Islet of Langerhans (tissue), 1 donor: ENCODE results near the gene SEC14L6.
A peak's percentile ranks its signal among the peaks of the same experiment; 100 is the strongest.

Experiments
- FAIRE-seq: peaks from one replicate; lab custom pipeline; 2011; peaks lifted over from hg19 to GRCh38; lab: Jason Lieb, UNC

SEC14L6 gene

DNA sequence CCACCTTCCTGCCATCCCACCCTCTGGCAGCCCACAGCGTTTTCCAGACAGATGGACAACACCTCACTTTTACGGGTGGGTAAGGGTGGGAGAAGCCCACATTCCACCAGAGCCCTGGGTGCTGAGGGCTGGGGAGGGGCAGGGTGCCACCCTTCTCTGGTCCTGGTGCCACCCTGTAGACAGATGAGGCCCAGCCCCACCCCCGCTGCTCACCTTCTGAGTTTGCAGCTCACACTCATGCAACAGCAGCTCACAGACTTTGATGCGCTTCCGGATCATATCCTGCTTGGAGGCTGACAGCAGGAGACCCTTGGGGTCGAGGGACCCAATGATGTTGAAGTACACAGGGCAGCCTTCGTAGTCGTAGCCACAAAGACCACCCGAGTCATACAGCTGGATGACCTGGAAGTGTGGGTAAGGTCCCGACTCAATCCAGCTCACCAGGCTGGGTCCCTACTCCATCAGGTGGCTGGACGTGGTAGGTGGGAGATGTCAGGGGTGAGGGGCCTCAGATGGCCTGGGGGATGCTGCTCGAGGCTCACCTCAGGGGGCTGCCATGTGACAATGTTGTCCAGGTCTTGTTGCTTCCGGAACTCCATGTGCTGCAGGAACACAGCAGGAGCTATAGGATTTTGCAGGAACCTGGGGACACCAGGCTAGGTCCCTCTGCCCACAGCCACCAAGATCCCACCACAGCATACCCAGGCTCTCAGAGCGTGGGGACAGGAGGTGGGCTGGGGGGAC is 51.3 kb downstream of the SEC14L6 start:
- FAIRE-seq, result no peak

DNA sequence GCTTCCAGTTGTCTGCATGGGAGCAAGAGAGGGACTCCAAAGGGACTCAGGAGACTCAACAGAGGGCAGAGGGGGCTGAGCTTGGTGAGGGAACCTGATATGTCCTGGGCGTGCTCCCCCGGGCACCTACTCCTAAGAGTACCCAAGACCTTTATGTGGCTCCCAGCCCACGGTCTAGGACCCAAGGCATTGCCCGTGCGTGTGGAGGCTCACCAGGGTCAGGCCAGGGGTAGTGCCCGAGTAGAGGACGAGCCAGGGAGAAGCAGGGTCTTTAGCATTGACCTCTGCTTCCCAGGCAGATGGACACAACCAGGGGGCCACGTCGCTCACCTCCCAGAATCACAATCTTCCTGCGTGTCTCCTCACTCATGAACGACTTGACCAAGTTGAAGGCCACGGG is 54.4 kb downstream of the SEC14L6 start:
- no peak for FAIRE-seq

DNA sequence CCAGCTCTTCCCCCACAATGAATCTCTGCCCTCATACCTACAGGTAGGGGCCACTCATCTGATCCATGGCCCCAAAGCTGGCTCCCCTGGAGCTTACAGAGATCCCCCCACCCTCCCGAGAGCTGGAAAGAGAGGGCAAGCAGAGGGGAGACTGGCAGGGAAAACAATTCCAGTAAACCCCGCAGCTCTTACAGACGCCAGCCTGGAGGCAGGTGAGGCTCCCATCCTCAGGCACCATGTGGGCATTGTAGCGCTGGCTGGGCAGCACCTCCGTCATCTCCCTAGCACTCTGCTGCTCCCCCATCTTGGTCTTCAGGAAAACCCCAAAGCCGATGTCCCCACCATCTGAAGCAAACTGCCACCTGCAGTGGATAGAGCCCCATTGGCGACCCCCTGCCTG is 55.2 kb downstream of the SEC14L6 start:
- no peak for FAIRE-seq

DNA sequence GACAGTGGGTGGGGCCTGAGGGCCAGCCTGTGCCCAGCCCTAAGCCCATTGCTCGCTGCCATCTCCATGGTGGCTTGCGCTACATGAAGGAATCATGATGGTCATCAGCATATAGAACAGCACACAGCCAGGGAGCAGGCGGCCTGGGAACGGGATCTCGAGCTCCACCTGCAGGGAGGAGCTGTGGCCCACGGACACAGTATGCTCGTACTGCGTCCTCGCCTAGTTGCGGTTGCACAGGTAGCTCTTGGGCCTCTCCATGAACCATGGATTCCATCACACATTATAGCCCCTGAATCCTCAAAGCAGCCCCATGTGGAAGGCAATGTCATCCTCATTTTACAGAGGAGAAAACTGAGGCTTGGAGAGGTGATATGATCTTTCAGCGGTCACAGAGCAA is 56.1 kb downstream of the SEC14L6 start:
- FAIRE-seq, result no peak

DNA sequence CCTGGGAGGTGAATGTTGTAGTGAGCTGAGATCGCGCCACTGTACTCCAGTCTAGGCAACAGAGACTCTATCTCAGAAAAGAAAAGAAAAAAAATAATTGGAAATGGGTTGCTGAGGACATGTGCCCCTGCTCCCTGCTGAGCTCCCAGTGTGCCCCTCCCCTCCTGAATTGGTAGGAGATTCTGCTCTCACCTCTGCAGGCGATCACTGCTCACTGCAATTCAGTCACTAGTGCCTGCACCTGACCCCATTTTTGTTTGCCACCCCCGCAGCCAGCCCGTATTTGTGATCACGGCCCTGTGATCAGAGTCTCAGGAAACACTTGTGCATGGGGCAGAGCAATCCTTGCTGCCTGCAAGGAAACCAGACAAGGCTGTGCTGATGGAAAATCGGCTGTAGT is 58.4 kb downstream of the SEC14L6 start:
- no peak for FAIRE-seq

DNA sequence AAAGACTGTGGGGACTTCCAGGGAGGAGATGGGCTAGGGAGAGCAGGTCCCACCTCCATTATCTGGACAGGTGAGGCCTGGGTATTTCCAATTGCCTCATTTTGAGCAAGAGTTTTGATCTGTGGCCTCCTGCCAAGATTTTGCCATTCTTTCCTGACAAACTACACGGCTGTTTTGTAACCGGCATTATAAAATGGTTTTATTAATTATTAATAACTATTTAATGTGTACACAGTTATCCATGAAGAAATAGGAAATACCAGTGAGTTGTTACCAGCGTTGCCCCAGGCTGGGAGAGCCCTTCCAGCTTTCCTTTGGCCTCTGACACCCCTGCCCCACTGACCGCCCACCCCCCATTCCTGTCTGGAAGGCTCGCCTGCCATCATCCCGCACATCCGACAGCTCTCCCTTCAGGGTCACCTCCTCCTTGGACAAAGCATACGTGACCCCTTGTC is 59.9 kb downstream of the SEC14L6 start:
- no peak for FAIRE-seq

DNA sequence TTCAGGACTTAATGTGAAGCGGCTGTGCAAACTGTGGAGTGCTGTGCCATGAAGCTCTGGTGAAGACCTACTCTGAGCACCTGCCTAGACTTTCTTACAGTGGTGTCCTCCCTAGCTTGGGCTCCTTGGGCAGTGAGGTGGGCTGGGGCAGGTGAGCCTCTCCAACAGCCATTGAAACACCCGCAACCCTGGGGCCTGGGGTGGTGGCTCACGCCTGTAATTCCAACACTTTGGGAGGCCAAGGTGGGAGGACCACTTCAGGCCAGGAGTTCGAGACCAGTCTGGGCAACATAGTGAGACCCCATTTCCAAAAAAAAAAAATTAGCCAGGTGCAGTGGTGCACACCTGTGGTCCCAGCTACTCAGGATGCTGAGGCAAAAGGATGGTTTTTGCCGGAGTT is 60.4 kb downstream of the SEC14L6 start:
- FAIRE-seq, result no peak

DNA sequence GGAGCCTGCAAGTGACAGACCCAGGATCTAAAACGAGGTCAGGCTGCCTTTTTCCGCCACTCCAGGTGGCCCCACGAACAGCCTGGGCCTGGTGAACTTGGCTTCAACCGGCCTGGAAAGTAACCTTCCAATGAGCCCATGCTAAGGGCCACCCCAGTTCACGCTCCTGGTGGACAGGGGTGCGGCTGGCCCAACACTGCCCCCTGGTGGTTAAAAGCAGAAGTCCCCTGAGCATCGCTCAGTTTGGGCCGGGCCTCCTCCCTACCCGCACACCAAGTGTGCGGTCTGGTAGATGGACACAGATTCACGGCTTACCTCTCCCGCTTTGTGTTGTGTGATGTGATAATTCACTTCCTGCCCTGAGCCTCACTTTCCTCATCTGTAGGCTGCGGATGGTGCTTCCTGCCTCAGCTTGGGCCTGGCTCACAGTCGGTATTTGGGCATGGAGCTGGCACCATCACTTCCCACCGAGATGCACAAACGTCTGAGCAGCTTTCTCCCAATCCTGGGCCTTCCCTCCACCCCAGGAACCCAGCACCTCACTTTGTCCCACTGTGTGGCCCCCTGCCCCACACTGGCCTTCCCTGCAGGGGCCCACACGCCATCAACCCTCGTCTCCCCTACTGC is 61.1 kb downstream of the SEC14L6 start:
- FAIRE-seq, result no peak

DNA sequence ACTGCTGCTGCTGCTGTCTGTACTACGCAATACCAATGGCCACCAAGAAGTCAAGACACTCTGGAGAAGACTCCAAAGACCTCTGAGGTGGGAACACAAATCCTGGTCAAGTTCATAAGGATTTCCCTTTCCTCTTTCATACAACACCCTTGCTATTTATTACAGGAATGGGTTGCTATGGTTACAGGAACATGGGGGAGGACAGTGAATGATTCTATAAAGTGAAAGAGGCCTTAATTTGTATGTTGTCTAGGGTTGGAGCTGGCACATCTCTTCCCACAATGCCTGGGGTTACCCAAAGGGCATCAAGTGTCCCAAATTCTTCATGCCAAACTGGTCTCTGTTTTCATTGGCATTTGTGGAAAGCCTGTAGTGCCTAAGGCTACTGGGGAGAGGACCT is 63.4 kb downstream of the SEC14L6 start:
- FAIRE-seq, result no peak

DNA sequence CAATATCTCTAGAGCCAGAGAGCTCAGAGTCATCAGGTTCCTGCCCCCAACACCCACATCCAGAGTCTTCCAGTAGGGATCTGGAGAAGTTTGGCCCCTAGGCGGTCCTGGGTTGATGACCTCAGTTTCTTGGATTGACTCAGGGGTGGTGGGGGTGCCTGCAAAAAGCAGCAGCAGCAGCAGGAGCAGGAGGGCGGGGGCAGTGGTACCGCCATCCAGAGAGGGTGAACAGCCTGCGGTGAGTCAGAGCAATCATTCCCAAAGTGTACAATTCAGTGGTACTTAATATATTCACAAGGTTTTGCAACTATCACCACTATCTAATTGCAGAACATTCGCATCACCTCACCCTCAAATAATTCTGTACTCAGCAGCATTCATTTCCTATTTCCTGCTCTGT is 64.8 kb downstream of the SEC14L6 start:
- FAIRE-seq, result no peak

DNA sequence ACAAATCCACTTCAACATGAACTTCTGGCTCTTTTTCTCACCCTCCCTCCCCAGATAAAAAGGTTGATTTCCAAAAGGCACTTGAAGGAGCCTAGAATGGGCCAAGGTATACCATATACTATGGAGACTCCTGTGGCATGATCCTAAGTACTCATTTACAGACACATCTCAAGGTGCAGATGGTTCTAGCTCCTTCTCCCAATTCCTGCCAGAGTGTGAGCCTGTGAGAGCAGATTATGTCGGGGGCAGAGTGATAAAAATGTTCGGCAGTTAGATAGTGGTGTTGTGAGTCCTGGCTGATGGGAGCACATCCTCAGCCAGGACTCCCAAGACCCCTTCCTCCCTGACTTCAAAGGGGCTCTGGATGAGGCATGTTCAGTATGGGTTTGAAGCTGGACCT is 66.6 kb downstream of the SEC14L6 start:
- FAIRE-seq, result no peak

DNA sequence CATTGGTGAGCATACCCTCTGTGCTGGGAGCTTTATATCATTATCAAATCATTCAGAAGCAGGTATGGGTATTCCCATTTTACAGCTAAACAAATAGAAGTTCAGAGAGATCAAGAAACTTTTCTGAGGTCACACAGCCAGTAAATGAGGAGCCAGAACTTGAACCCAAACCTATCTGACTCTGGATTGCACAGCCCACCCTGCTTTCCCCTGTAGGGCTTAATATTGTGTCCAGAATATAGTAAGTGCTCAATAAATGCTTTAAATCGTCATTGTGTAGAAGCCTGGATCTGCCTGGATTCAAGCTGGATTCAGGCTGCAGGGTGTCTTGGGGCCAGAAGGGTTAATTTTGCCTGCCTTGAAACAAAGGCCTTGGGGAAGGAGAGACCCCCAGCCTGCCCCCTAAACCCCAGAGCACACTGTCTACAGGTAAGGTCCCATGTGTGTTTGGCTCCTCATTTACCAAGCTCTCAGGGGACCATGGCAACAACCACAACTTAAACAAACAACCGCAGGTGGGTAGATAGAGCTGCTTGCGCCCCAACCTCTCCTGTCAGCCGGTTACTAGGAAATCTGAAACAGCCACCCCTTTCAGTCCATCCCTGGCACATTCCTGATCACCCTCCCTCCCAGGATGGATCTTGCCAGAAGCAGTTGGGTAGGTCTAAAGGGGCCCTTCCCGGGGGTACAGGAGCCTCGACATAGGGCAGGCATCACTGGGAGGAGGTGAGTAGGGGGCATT is 71.7 kb downstream of the SEC14L6 start:
- FAIRE-seq, result peak; percentile 93

DNA sequence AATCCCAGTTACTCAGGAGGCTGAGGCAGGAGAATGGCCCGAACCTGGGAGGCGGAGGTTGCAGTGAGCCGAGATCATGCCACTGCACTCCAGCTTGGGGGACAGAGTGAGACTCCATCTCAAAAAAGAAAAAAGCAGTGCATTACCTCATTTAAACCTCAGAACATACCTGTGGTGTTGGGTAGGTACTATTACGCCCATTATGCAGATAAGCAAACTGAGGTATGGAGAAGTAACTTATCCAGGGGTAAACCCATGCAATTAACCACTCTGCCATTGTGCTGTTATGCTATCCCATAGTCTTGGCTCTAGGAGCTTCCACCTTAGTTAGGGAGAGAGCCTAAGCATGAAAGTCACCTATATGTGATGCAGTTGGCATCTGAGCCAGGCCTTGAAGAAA is 72.4 kb downstream of the SEC14L6 start:
- FAIRE-seq, result no peak

DNA sequence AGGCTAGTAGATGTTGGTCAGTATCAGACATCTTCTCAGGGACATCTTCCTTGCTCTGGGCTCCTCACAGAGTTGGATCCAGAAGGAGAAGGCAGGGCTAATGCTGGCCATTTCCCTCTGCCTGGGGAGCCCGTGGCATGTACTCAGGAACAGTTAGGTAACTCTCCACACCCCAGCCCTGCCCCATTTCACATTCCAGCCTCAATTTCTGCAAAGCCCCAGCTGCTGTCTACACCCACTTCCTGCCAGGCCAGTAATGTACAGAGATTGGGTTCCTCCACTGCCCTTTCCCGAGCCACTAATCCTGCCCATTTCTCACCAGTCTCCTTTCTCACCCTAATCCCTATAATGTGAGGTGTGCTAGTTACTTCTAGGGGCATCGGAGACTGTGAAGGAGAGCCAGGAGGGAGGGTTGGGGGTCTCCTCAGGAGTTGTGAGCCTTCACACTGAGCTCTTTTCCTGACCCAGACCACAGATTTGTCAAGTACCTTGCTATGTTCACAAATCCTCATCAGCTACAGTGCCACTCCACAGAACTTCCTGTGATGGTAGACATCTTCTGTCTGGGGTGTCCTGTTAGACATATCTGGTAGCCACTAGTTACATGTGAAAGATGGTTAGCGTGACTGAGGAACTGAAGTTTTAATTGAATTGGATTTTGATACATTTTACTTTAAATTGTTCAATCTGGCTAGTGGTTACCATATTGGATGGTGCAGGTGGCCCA is 73.4 kb downstream of the SEC14L6 start:
- no peak for FAIRE-seq
